HUES64 (cell line): ENCODE measurements around the gene BRWD1.

Source experiments
- H3K27ac ChIP-seq: 2 replicates; pipeline ENCODE4 v1.7.0; 2013; ENCODE audit warnings: low read depth, low read length, inconsistent platforms
- H3K27me3 ChIP-seq: 2 replicates; pipeline ENCODE4 v1.6.1; 2013; ENCODE audit warnings: mild to moderate bottlenecking, low read length; ENCODE audit not compliant: insufficient read depth
- H3K36me3 ChIP-seq: 2 replicates; pipeline ENCODE4 v1.6.1; 2013; ENCODE audit warnings: mild to moderate bottlenecking, low read length; ENCODE audit not compliant: insufficient read depth
- H3K4me1 ChIP-seq: 2 replicates; pipeline ENCODE4 v1.6.1; 2013; ENCODE audit warnings: mild to moderate bottlenecking, low read length, moderate library complexity; ENCODE audit not compliant: insufficient read depth
- H3K4me3 ChIP-seq: 2 replicates; pipeline ENCODE4 v1.5.1; 2013; ENCODE audit warnings: mild to moderate bottlenecking, low read length, moderate library complexity
- H3K9ac ChIP-seq: 2 replicates; pipeline ENCODE4 v1.6.1; 2013; ENCODE audit warnings: mild to moderate bottlenecking, low read depth, low read length
- H3K9me3 ChIP-seq: 2 replicates; pipeline ENCODE4 v1.6.1; 2013; ENCODE audit warnings: low read depth, low read length; ENCODE audit not compliant: insufficient read depth
- WGBS: fragments of 150-250, 120-280 bp; methylation state at CpG from one replicate; pipeline ENCODE4 v1.1.7; 2013; ENCODE audit warnings: missing lambda C conversion rate; 5-methylcytosine and 5-hydroxymethylcytosine counted together

The BRWD1 gene

GRCh38 chr21:39196310-39196709 is 117.1 kb downstream of the BRWD1 start:
- no peaks in the 10 kb centered on the region for H3K9me3 ChIP-seq
- WGBS: 97% methylated on average over 6 of the region's 7 CpGs
- H3K27me3 ChIP-seq: no peaks in the 10 kb centered on the region
- H3K36me3 ChIP-seq: peaks cover 88% of the 10 kb centered on the region
- no peak overlapping the region for H3K27ac ChIP-seq
- H3K9ac ChIP-seq: no peak overlapping the region
- no peaks in the 10 kb centered on the region for H3K4me1 ChIP-seq
- H3K4me3 ChIP-seq: no peak overlapping the region

GRCh38 chr21:39193380-39193779 is 120.1 kb downstream of the BRWD1 start:
- peaks cover 60% of the 10 kb centered on the region for H3K36me3 ChIP-seq
- no peaks in the 10 kb centered on the region for H3K27me3 ChIP-seq
- WGBS: no CpG with 5 or more reads among the region's 1 CpG
- no peaks in the 10 kb centered on the region for H3K9me3 ChIP-seq
- no peak overlapping the region for H3K9ac ChIP-seq
- no peak overlapping the region for H3K4me3 ChIP-seq
- H3K4me1 ChIP-seq: no peaks in the 10 kb centered on the region
- H3K27ac ChIP-seq: no peak overlapping the region

GRCh38 chr21:39189857-39190604 is 123.4 kb downstream of the BRWD1 start:
- no peak overlapping the region for H3K9ac ChIP-seq
- no peaks in the 10 kb centered on the region for H3K9me3 ChIP-seq
- H3K27ac ChIP-seq: no peak overlapping the region
- peaks cover 27% of the 10 kb centered on the region for H3K36me3 ChIP-seq
- peaks cover 4% of the 10 kb centered on the region for H3K4me1 ChIP-seq
- H3K4me3 ChIP-seq: no peak overlapping the region
- no peaks in the 10 kb centered on the region for H3K27me3 ChIP-seq

- Histone ChIP-seq H3K4me1 (peaks cover 12% of the 10 kb centered on the region), H3K9me3 (no peaks in the 10 kb centered on the region), H3K27ac (0 out of 2 replicates have a peak overlapping the region, but pooled peaks have one; percentile 4), H3K36me3 (peaks cover 13% of the 10 kb centered on the region), H3K9ac (no peak overlapping the region), H3K27me3 (no peaks in the 10 kb centered on the region), H3K4me3 (no peak overlapping the region)
- 90% methylated on average over 2 of the region's 2 CpGs for WGBS
Measured at GRCh38 chr21:39188521-39189139, 124.8 kb downstream of the BRWD1 start.

- peaks cover 7% of the 10 kb centered on the region for H3K36me3 ChIP-seq
- no peak overlapping the region for H3K4me3 ChIP-seq
- H3K4me1 ChIP-seq: peaks cover 16% of the 10 kb centered on the region
- no peaks in the 10 kb centered on the region for H3K9me3 ChIP-seq
- no peak overlapping the region for H3K9ac ChIP-seq
- H3K27me3 ChIP-seq: no peaks in the 10 kb centered on the region
- 97% methylated on average over 4 of the region's 5 CpGs for WGBS
- no peak overlapping the region for H3K27ac ChIP-seq
Measured at GRCh38 chr21:39187141-39187540, 126.3 kb downstream of the BRWD1 start.

GRCh38 chr21:39186676-39187075 is 126.8 kb downstream of the BRWD1 start:
- Histone ChIP-seq H3K27ac (no peak overlapping the region), H3K27me3 (no peaks in the 10 kb centered on the region), H3K36me3 (peaks cover 5% of the 10 kb centered on the region), H3K9ac (no peak overlapping the region), H3K4me3 (no peak overlapping the region), H3K9me3 (no peaks in the 10 kb centered on the region), H3K4me1 (peaks cover 20% of the 10 kb centered on the region)

GRCh38 chr21:39185157-39185556 is 128.3 kb downstream of the BRWD1 start:
- H3K36me3 ChIP-seq: peaks cover 7% of the 10 kb centered on the region
- WGBS: 95% methylated on average over 1 of the region's 2 CpGs
- no peaks in the 10 kb centered on the region for H3K27me3 ChIP-seq
- H3K9ac ChIP-seq: no peak overlapping the region
- no peak overlapping the region for H3K27ac ChIP-seq
- H3K4me3 ChIP-seq: peak overlapping the region; percentile 87
- H3K4me1 ChIP-seq: peaks cover 21% of the 10 kb centered on the region
- H3K9me3 ChIP-seq: no peaks in the 10 kb centered on the region

- no peaks in the 10 kb centered on the region for H3K27me3 ChIP-seq
- H3K27ac ChIP-seq: peak overlapping the region; percentile 89
- peaks cover 15% of the 10 kb centered on the region for H3K36me3 ChIP-seq
- WGBS: 5% methylated on average over 22 of the region's 22 CpGs
- H3K9ac ChIP-seq: peak overlapping the region; percentile 95
- no peaks in the 10 kb centered on the region for H3K9me3 ChIP-seq
- peaks cover 21% of the 10 kb centered on the region for H3K4me1 ChIP-seq
- peak overlapping the region; percentile 87 for H3K4me3 ChIP-seq
Measured at GRCh38 chr21:39184050-39184980, 129.1 kb downstream of the BRWD1 start.

- Histone ChIP-seq H3K9me3 (no peaks in the 10 kb centered on the region), H3K36me3 (peaks cover 23% of the 10 kb centered on the region), H3K4me1 (peaks cover 21% of the 10 kb centered on the region), H3K27me3 (no peaks in the 10 kb centered on the region), H3K9ac (peak within 1 kb of the TSS; percentile 95), H3K4me3 (peak within 1 kb of the TSS; percentile 87), H3K27ac (peak within 1 kb of the TSS; percentile 89)
- under 1% methylated on average over 76 of the region's 76 CpGs for WGBS
Measured at GRCh38 chr21:39183272-39184049, 130.0 kb downstream of the BRWD1 start, which contains the start of gene PSMG1. TSS of gene PSMG1 (minus strand) at chr21:39183451. CDS start at chr21:39183385, 66 bp downstream.

- Histone ChIP-seq H3K4me3 (peak overlapping the region; percentile 87), H3K4me1 (peaks cover 21% of the 10 kb centered on the region), H3K27me3 (no peaks in the 10 kb centered on the region), H3K27ac (peak overlapping the region; percentile 89), H3K36me3 (peaks cover 31% of the 10 kb centered on the region), H3K9ac (peak overlapping the region; percentile 95), H3K9me3 (no peaks in the 10 kb centered on the region)
- 1% methylated on average over 51 of the region's 51 CpGs for WGBS
Measured at GRCh38 chr21:39182484-39183271, 130.8 kb downstream of the BRWD1 start.
